PC-9 (cell line): ENCODE data around the gene PDE4D. TPM values are rescaled to one million over a fixed set of nuclear protein-coding genes. Genes with fewer than 3 reads are reported as not detected.

Source experiments
- BruUV-seq: library from RNA; stranded (reverse); fragments of 400-500 nt; replicated peaks from 2 replicates; lab custom pipeline; 2021; lab: Mats Ljungman, UMichigan
- CTCF ChIA-PET: fragments of 300-600 bp; sonication (Branson Sonifier 250); formaldehyde crosslinking; loops from one replicate; lab custom pipeline; 2022; ENCODE audit warnings: antibody characterized with exemption; lab: Charles Lee
- POLR2A ChIA-PET: fragments of 300-600 bp; sonication (Branson Sonifier 250); formaldehyde crosslinking; loops from one replicate; lab custom pipeline; 2022; ENCODE audit warnings: antibody characterized with exemption; ENCODE audit not compliant: unreplicated experiment; lab: Charles Lee
- DNase-seq, 2 experiments: peaks; one replicate each; pipeline versions ENCODE4 v3.0.0 to v3.0.0-alpha.2; 2015 to 2022; ENCODE audit warnings: mixed read lengths in 1 of 2
- H2AFZ ChIP-seq: fragments of 200-600 bp; sonication (generic); 2 replicates; pipeline ENCODE4 v1.8.1; 2017; ENCODE audit warnings: antibody characterized with exemption
- H3F3A ChIP-seq: fragments of 200-600 bp; sonication (generic); 2 replicates; pipeline ENCODE4 v1.8.1; 2017; ENCODE audit warnings: antibody characterized with exemption, mild to moderate bottlenecking, low read depth; ENCODE audit not compliant: insufficient read depth
- H3K27ac ChIP-seq: fragments of 200-600 bp; sonication (generic); 2 replicates; pipeline ENCODE4 v1.6.1; 2016; ENCODE audit warnings: mixed run types
- H3K27me3 ChIP-seq: fragments of 200-600 bp; sonication (generic); 2 replicates; pipeline ENCODE4 v1.6.1; 2016; ENCODE audit warnings: low read depth, mixed run types; ENCODE audit not compliant: insufficient read depth
- H3K36me3 ChIP-seq: fragments of 200-600 bp; sonication (generic); 2 replicates; pipeline ENCODE4 v1.6.1; 2016; ENCODE audit warnings: low read depth, mixed run types
- H3K4me1 ChIP-seq: fragments of 200-600 bp; sonication (generic); replicated peaks from 2 replicates; pipeline ENCODE4 v1.6.1; 2016; ENCODE audit warnings: mixed run types; ENCODE audit not compliant: insufficient read depth
- H3K4me2 ChIP-seq: fragments of 200-600 bp; sonication (generic); 2 replicates; pipeline ENCODE4 v1.6.1; 2017; ENCODE audit warnings: mixed run types
- H3K4me3 ChIP-seq: fragments of 200-600 bp; sonication (generic); 2 replicates; pipeline ENCODE4 v1.6.1; 2016; ENCODE audit warnings: mixed run types
- H3K79me2 ChIP-seq: fragments of 200-600 bp; sonication (generic); 2 replicates; pipeline ENCODE4 v1.6.1; 2017; ENCODE audit warnings: low read depth, mixed run types
- H3K9me2 ChIP-seq: fragments of 200-600 bp; sonication (generic); 2 replicates; pipeline ENCODE4 v1.8.1; 2017; ENCODE audit warnings: mild to moderate bottlenecking; ENCODE audit not compliant: insufficient read depth
- H3K9me3 ChIP-seq: fragments of 200-600 bp; sonication (generic); 2 replicates; pipeline ENCODE4 v1.8.1; 2016; ENCODE audit warnings: low read depth; ENCODE audit not compliant: insufficient read depth
- H4K20me1 ChIP-seq: fragments of 200-600 bp; sonication (generic); 2 replicates; pipeline ENCODE4 v1.8.1; 2017; ENCODE audit not compliant: insufficient read depth
- CTCF ChIP-seq: fragments of 200-600 bp; sonication (generic); conservative IDR thresholded peaks from 2 replicates; pipeline ENCODE4 v1.6.1; 2017; ENCODE audit warnings: mixed run types, antibody characterized with exemption, mild to moderate bottlenecking, moderate library complexity
- EZH2 ChIP-seq: fragments of 200-600 bp; sonication (generic); IDR thresholded peaks from 2 replicates; pipeline ENCODE4 v1.8.0; 2017; ENCODE audit warnings: antibody characterized with exemption, low read depth
- intact Hi-C: fragments of 100-400 bp; cut with micrococcal nuclease; formaldehyde crosslinking; loops from one replicate; pipeline ENCODE4 v1.10.0; 2022; ENCODE audit not compliant: unreplicated experiment
- total RNA-seq: library from RNA; stranded (reverse); gene quantifications from 2 replicates; pipeline ENCODE4 v1.2.3, GENCODE V29; 2021

PDE4D gene
- total RNA-seq, 1 experiment from 2014 or later, result 9.8 TPM

GRCh38 chr5:59555596-59555995, 337.9 kb downstream of the PDE4D start:
- Histone ChIP-seq H3K27ac (no peak overlapping the region), H2AFZ (no peak overlapping the region), H3F3A (no peaks in the 10 kb centered on the region), H3K4me1 (no peaks in the 10 kb centered on the region), H3K4me2 (no peak overlapping the region), H3K36me3 (peaks cover 8% of the 10 kb centered on the region), H3K9me3 (peaks cover 14% of the 10 kb centered on the region), H3K27me3 (no peaks in the 10 kb centered on the region), H3K9me2 (peaks cover 4% of the 10 kb centered on the region), H3K79me2 (no peaks in the 10 kb centered on the region), H4K20me1 (no peaks in the 10 kb centered on the region), H3K4me3 (no peak overlapping the region)
- no TSS peak for BruUV-seq
- DNase-seq, result no peak
- no peak for TF ChIP-seq EZH2
- TF ChIP-seq CTCF, result no peak
- intact Hi-C loops, result no loop called here
- ChIA-PET CTCF (no interaction called here), POLR2A (no interaction called here)

GRCh38 chr5:59554501-59554900, 339.0 kb downstream of the PDE4D start:
- ChIA-PET CTCF (no interaction called here), POLR2A (no interaction called here)
- Histone ChIP-seq H3K27me3 (no peaks in the 10 kb centered on the region), H2AFZ (no peak overlapping the region), H3K27ac (no peak overlapping the region), H3K4me3 (no peak overlapping the region), H4K20me1 (no peaks in the 10 kb centered on the region), H3K4me2 (no peak overlapping the region), H3F3A (peaks cover 4% of the 10 kb centered on the region; the same call in 1 of the 2 replicates), H3K4me1 (peaks cover 10% of the 10 kb centered on the region), H3K36me3 (peaks cover 8% of the 10 kb centered on the region), H3K9me3 (peaks cover 12% of the 10 kb centered on the region; the same call in 1 of the 2 replicates), H3K9me2 (peaks cover 4% of the 10 kb centered on the region), H3K79me2 (no peaks in the 10 kb centered on the region)
- DNase-seq, result no peak
- no peak for TF ChIP-seq EZH2
- no peak for TF ChIP-seq CTCF
- BruUV-seq, result no TSS peak
- intact Hi-C loops, result no loop called here

GRCh38 chr5:59553992-59554391, 339.5 kb downstream of the PDE4D start:
- Histone ChIP-seq H3K27me3 (no peaks in the 10 kb centered on the region), H2AFZ (no peak overlapping the region), H3K4me2 (no peak overlapping the region), H3F3A (peaks cover 9% of the 10 kb centered on the region), H4K20me1 (no peaks in the 10 kb centered on the region), H3K79me2 (no peaks in the 10 kb centered on the region), H3K4me3 (no peak overlapping the region), H3K27ac (no peak overlapping the region), H3K4me1 (peaks cover 15% of the 10 kb centered on the region), H3K9me2 (peaks cover 4% of the 10 kb centered on the region), H3K36me3 (peaks cover 8% of the 10 kb centered on the region), H3K9me3 (peaks cover 8% of the 10 kb centered on the region; the same call in 1 of the 2 replicates)
- DNase-seq, result no peak
- BruUV-seq, result no TSS peak
- TF ChIP-seq CTCF, result no peak
- TF ChIP-seq EZH2, result no peak
- ChIA-PET POLR2A (no interaction called here), CTCF (no interaction called here)
- intact Hi-C loops, result no loop called here
